H9 (cell line): ENCODE data around the gene STK24. TPM values are rescaled to one million over a fixed set of nuclear protein-coding genes. Genes with fewer than 3 reads are reported as not detected.
A peak's percentile ranks its signal among the peaks of the same experiment; 100 is the strongest.

Experiments used
- DNase-seq: peaks from one replicate; pipeline ENCODE4 v3.0.0-alpha.2; 2017
- H2AFZ ChIP-seq: one replicate; pipeline ENCODE4 v1.6.1; 2013; ENCODE audit warnings: mild to moderate bottlenecking, low read length, control low read depth, moderate library complexity
- H2AK5ac ChIP-seq: 2 replicates; pipeline ENCODE4 v1.6.1; 2013; ENCODE audit warnings: low read length, control low read depth, mixed read lengths; ENCODE audit not compliant: insufficient read length
- H2BK120ac ChIP-seq: one replicate; pipeline ENCODE4 v1.6.1; 2013; ENCODE audit warnings: low read depth, mild to moderate bottlenecking, low read length, control low read depth, inconsistent platforms; ENCODE audit not compliant: poor library complexity, severe bottlenecking
- H2BK12ac ChIP-seq: 2 replicates; pipeline ENCODE4 v1.6.1; 2013; ENCODE audit warnings: low read length, control low read depth, mixed read lengths, low read depth; ENCODE audit not compliant: insufficient read length
- H2BK15ac ChIP-seq: 2 replicates; pipeline ENCODE4 v1.6.1; 2013; ENCODE audit warnings: low read depth, low read length, control low read depth
- H2BK20ac ChIP-seq: one replicate; pipeline ENCODE4 v1.6.1; 2013; ENCODE audit warnings: low read depth, mild to moderate bottlenecking, low read length, control low read depth, inconsistent platforms; ENCODE audit not compliant: poor library complexity, severe bottlenecking
- H2BK5ac ChIP-seq: 2 replicates; pipeline ENCODE4 v1.6.1; 2013; ENCODE audit warnings: low read length, control low read depth, mixed read lengths; ENCODE audit not compliant: insufficient read length
- H3K14ac ChIP-seq: 2 replicates; pipeline ENCODE4 v1.6.1; 2013; ENCODE audit warnings: low read length, control low read depth; ENCODE audit not compliant: insufficient read depth
- H3K18ac ChIP-seq: 2 replicates; pipeline ENCODE4 v1.6.1; 2013; ENCODE audit warnings: low read depth, mild to moderate bottlenecking, mixed read lengths, low read length, control low read depth; ENCODE audit not compliant: insufficient read length
- H3K23ac ChIP-seq: 2 replicates; pipeline ENCODE4 v1.6.1; 2013; ENCODE audit warnings: low read length, control low read depth, mixed read lengths, low read depth; ENCODE audit not compliant: insufficient read length
- H3K23me2 ChIP-seq: 2 replicates; pipeline ENCODE4 v1.6.1; 2013; ENCODE audit warnings: low read depth, mild to moderate bottlenecking, mixed read lengths, low read length, control low read depth; ENCODE audit not compliant: insufficient read length, poor library complexity, severe bottlenecking
- H3K27ac ChIP-seq: 2 replicates; pipeline ENCODE4 v1.5.1; 2013; ENCODE audit warnings: low read length, control low read depth, mixed read lengths, low read depth; ENCODE audit not compliant: insufficient read length
- H3K27me3 ChIP-seq: 2 replicates; pipeline ENCODE4 v1.6.1; 2013; ENCODE audit warnings: low read length, control low read depth, inconsistent platforms; ENCODE audit not compliant: insufficient read depth
- H3K4ac ChIP-seq: 2 replicates; pipeline ENCODE4 v1.6.1; 2013; ENCODE audit warnings: low read depth, mild to moderate bottlenecking, control low read depth, inconsistent platforms, low read length, moderate library complexity
- H3K4me1 ChIP-seq: 2 replicates; pipeline ENCODE4 v1.6.1; 2013; ENCODE audit warnings: low read length, control low read depth, inconsistent platforms; ENCODE audit not compliant: insufficient read depth
- H3K4me2 ChIP-seq: 2 replicates; pipeline ENCODE4 v1.6.1; 2013; ENCODE audit warnings: low read length, control low read depth, mixed read lengths; ENCODE audit not compliant: insufficient read length, insufficient read depth
- H3K56ac ChIP-seq: 2 replicates; pipeline ENCODE4 v1.6.1; 2013; ENCODE audit warnings: low read depth, mild to moderate bottlenecking, mixed read lengths, low read length, control low read depth; ENCODE audit not compliant: insufficient read length
- H3K79me1 ChIP-seq: 2 replicates; pipeline ENCODE4 v1.6.1; 2013; ENCODE audit warnings: low read depth, mild to moderate bottlenecking, moderate library complexity, low read length, control low read depth, inconsistent platforms; ENCODE audit not compliant: insufficient read depth, poor library complexity, severe bottlenecking
- H3K79me2 ChIP-seq: 2 replicates; pipeline ENCODE4 v1.6.1; 2013; ENCODE audit warnings: low read length, control low read depth, inconsistent platforms; ENCODE audit not compliant: insufficient read depth
- H3K9ac ChIP-seq: 2 replicates; pipeline ENCODE4 v1.6.1; 2013; ENCODE audit warnings: low read length, control low read depth, mixed read lengths; ENCODE audit not compliant: insufficient read length; ENCODE audit errors: extremely low read depth
- H3K9me3 ChIP-seq: one replicate; pipeline ENCODE4 v1.6.1; 2013; ENCODE audit warnings: low read depth, low read length, inconsistent platforms; ENCODE audit not compliant: control insufficient read depth
- H3T11ph ChIP-seq: one replicate; pipeline ENCODE4 v1.6.1; 2013; ENCODE audit warnings: mild to moderate bottlenecking, low read length, control low read depth, inconsistent platforms
- H4K20me1 ChIP-seq: one replicate; pipeline ENCODE4 v1.6.1; 2013; ENCODE audit not compliant: control insufficient read depth, insufficient read length, insufficient read depth
- H4K5ac ChIP-seq: 2 replicates; pipeline ENCODE4 v1.6.1; 2013; ENCODE audit warnings: low read depth, mild to moderate bottlenecking, mixed read lengths, low read length, control low read depth; ENCODE audit not compliant: insufficient read length
- H4K8ac ChIP-seq: replicated peaks from 2 replicates; pipeline ENCODE4 v1.6.1; 2013; ENCODE audit warnings: low read length, control low read depth, mixed read lengths, low read depth; ENCODE audit not compliant: insufficient read length
- H4K91ac ChIP-seq: 2 replicates; pipeline ENCODE4 v1.6.1; 2013; ENCODE audit warnings: low read depth, mild to moderate bottlenecking, moderate library complexity, mixed read lengths, low read length, control low read depth; ENCODE audit not compliant: insufficient read length
- H3K27ac Mint-ChIP-seq, 3 experiments: 2 replicates in 2 of 3; 3 replicates in 1 of 3; pipeline ENCODE4 v1.8.0; 2020 to 2021; ENCODE audit warnings: mixed read lengths in 3 of 3, mild to moderate bottlenecking in 1 of 3, moderate library complexity in 1 of 3
- H3K27me3 Mint-ChIP-seq: 2 replicates; pipeline ENCODE4 v1.8.0; 2021; ENCODE audit warnings: low read depth, mild to moderate bottlenecking, moderate library complexity, mixed read lengths
- H3K36me3 Mint-ChIP-seq, 3 experiments: 2 replicates in 2 of 3; 3 replicates in 1 of 3; pipeline ENCODE4 v1.8.0; 2020 to 2021; ENCODE audit warnings: low read depth in 3 of 3, mixed read lengths in 3 of 3; ENCODE audit not compliant: insufficient read depth in 1 of 3
- H3K4me1 Mint-ChIP-seq, 2 experiments: 2 replicates each; pipeline ENCODE4 v1.8.0; 2020; ENCODE audit warnings: mixed read lengths in 2 of 2
- H3K4me3 Mint-ChIP-seq, 2 experiments: 2 replicates in 1 of 2; 3 replicates in 1 of 2; pipeline ENCODE4 v1.8.0; 2020 to 2021; ENCODE audit warnings: mild to moderate bottlenecking in 2 of 2, mixed read lengths in 2 of 2, moderate library complexity in 1 of 2
- H3K9me3 Mint-ChIP-seq, 2 experiments: 2 replicates in 1 of 2; 3 replicates in 1 of 2; pipeline ENCODE4 v1.8.0; 2020; ENCODE audit warnings: mild to moderate bottlenecking in 2 of 2, mixed read lengths in 2 of 2, moderate library complexity in 1 of 2
- WGBS: extraction: QIAGEN DNeasy Blood & Tissue Kit; methylation state at CpG from one replicate; pipeline ENCODE4 v1.1.7; 2013; ENCODE audit warnings: missing lambda C conversion rate, low lambda C conversion rate, mixed read lengths; ENCODE audit not compliant: insufficient read length; ENCODE audit errors: extremely low coverage; 5-methylcytosine and 5-hydroxymethylcytosine counted together
- total RNA-seq: library from RNA; stranded (reverse); gene quantifications from 2 replicates; pipeline ENCODE4 v1.2.1, GENCODE V29; 2021
- TF ChIP-seq, protein P1 (sequence below): fragments of 200-600 bp; sonication (generic); conservative IDR thresholded peaks from 3 replicates; pipeline ENCODE4 v1.8.0; 2021; ENCODE audit warnings: antibody characterized with exemption, mild to moderate bottlenecking

STK24 gene
- total RNA-seq, 1 experiment from 2014 or later: 134 TPM

- H3K27me3 ChIP-seq: no peaks in the 10 kb centered on the region
- H3K4me3 Mint-ChIP-seq: no peak overlapping the region
- no peak overlapping the region for H2BK20ac ChIP-seq
- TF ChIP-seq, protein P1, sequence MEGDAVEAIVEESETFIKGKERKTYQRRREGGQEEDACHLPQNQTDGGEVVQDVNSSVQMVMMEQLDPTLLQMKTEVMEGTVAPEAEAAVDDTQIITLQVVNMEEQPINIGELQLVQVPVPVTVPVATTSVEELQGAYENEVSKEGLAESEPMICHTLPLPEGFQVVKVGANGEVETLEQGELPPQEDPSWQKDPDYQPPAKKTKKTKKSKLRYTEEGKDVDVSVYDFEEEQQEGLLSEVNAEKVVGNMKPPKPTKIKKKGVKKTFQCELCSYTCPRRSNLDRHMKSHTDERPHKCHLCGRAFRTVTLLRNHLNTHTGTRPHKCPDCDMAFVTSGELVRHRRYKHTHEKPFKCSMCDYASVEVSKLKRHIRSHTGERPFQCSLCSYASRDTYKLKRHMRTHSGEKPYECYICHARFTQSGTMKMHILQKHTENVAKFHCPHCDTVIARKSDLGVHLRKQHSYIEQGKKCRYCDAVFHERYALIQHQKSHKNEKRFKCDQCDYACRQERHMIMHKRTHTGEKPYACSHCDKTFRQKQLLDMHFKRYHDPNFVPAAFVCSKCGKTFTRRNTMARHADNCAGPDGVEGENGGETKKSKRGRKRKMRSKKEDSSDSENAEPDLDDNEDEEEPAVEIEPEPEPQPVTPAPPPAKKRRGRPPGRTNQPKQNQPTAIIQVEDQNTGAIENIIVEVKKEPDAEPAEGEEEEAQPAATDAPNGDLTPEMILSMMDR: no peak
- H4K5ac ChIP-seq: no peak overlapping the region
- H3K18ac ChIP-seq: no peak overlapping the region
- no peak overlapping the region for H2BK15ac ChIP-seq
- peaks cover 6% of the 10 kb centered on the region; the same call in 1 of the 2 replicates for H3K4me1 ChIP-seq
- no peak overlapping the region for H3K9ac ChIP-seq
- H3K79me2 ChIP-seq: peaks cover 23% of the 10 kb centered on the region; the same call in 1 of the 2 replicates
- H4K91ac ChIP-seq: no peak overlapping the region
- H3T11ph ChIP-seq: no peak overlapping the region
- H4K8ac ChIP-seq: no peak overlapping the region
- H2BK120ac ChIP-seq: no peak overlapping the region
- no peaks in the 10 kb centered on the region for H3K27me3 Mint-ChIP-seq
- no peak overlapping the region for H3K27ac ChIP-seq
- no peak overlapping the region for H2BK12ac ChIP-seq
- peaks cover 11 to 24% (median 15%) of the 10 kb centered on the region in 3 experiments; a peak in 6 of 7 replicates for H3K36me3 Mint-ChIP-seq
- no peaks in the 10 kb centered on the region for H3K9me3 ChIP-seq
- no peaks in the 10 kb centered on the region for H3K23me2 ChIP-seq
- H3K14ac ChIP-seq: no peak overlapping the region
- no peak overlapping the region for H2AK5ac ChIP-seq
- no peak overlapping the region for H3K4me2 ChIP-seq
- no peak for DNase-seq
- no peak overlapping the region for H3K4ac ChIP-seq
- no CpG with 5 or more reads among the region's 6 CpGs for WGBS
- no peaks in the 10 kb centered on the region for H4K20me1 ChIP-seq
- peaks cover 40 to 50% of the 10 kb centered on the region in 2 experiments for H3K4me1 Mint-ChIP-seq
- H3K23ac ChIP-seq: no peak overlapping the region
- H3K79me1 ChIP-seq: peaks cover 19% of the 10 kb centered on the region
- H3K27ac Mint-ChIP-seq: peak overlapping the region in 2 of 3 experiments; percentile 18 to 53; a peak in 2 of 7 replicates
- H3K56ac ChIP-seq: no peak overlapping the region
- H2BK5ac ChIP-seq: no peak overlapping the region
- no peaks in the 10 kb centered on the region for H3K9me3 Mint-ChIP-seq
- no peak overlapping the region for H2AFZ ChIP-seq
These were observed 59.2 kb downstream of the STK24 start for GRCh38 chr13:98517576-98518310.
